ENCODE measurements around the gene C9orf43.
A peak's percentile ranks its signal among the peaks of the same experiment; 100 is the strongest.
"Not testable (repeated sequence)": the region's sequence is repeated elsewhere in the genome, so short reads cannot be mapped to it uniquely, and the experiment has no call there.

The C9orf43 gene

GRCh38 chr9:113375057-113376023 is 35.2 kb upstream of the C9orf43 start:
- no peak for DNase-seq (ENCODE audit: low read depth in 1 of 2, low spot score in 1 of 2)
- no peak for TF ChIP-seq JUND (IDR thresholded peaks at IDR 0.05; ENCODE audit: low read depth)
- in situ Hi-C loops (cut with HindIII; ENCODE audit: low pct_unique_long_range_greater_than_20kb, low sequenced_read_pairs), result no loop called here

- in situ Hi-C loops (cut with HindIII; ENCODE audit: low pct_unique_long_range_greater_than_20kb, low sequenced_read_pairs), result no loop called here
- no peak for TF ChIP-seq JUND (IDR thresholded peaks at IDR 0.05; ENCODE audit: low read depth)
These were observed 33.6 kb upstream of the C9orf43 start, which contains the start of gene HDHD3 for GRCh38 chr9:113376634-113377567. Gene HDHD3, minus strand, starts transcription at chr9:113376986. Its CDS starts 2,632 bp downstream, at chr9:113374354.

GRCh38 chr9:113379094-113379828 is 31.3 kb upstream of the C9orf43 start:
- in situ Hi-C loops (cut with HindIII; ENCODE audit: low pct_unique_long_range_greater_than_20kb, low sequenced_read_pairs); DNase-seq (ENCODE audit: low read depth in 1 of 2, low spot score in 1 of 2): not testable (repeated sequence)

More at GRCh38 chr9:113376634-113377567, 33.6 kb upstream of the C9orf43 start, which contains the start of gene HDHD3:
- peak; percentile 79 to 88 for DNase-seq (ENCODE audit: low read depth in 1 of 2, low spot score in 1 of 2)

GRCh38 chr9:113379829-113380210 is 30.7 kb upstream of the C9orf43 start:
- in situ Hi-C loops (cut with HindIII; ENCODE audit: low pct_unique_long_range_greater_than_20kb, low sequenced_read_pairs), result not testable (repeated sequence)

GRCh38 chr9:113380869-113381378 is 29.6 kb upstream of the C9orf43 start:
- in situ Hi-C loops (cut with HindIII; ENCODE audit: low pct_unique_long_range_greater_than_20kb, low sequenced_read_pairs), result no loop called here
- DNase-seq (ENCODE audit: low read depth in 1 of 2, low spot score in 1 of 2), result peak in 1 of 2 experiments; percentile 47
- no peak for TF ChIP-seq JUND (IDR thresholded peaks at IDR 0.05; ENCODE audit: low read depth)

More at GRCh38 chr9:113379829-113380210, 30.7 kb upstream of the C9orf43 start:
- DNase-seq (ENCODE audit: low read depth in 1 of 2, low spot score in 1 of 2), result not testable (repeated sequence)

GRCh38 chr9:113381441-113381840 is 29.1 kb upstream of the C9orf43 start:
- DNase-seq (ENCODE audit: low read depth in 1 of 2, low spot score in 1 of 2); in situ Hi-C loops (cut with HindIII; ENCODE audit: low pct_unique_long_range_greater_than_20kb, low sequenced_read_pairs): not testable (repeated sequence)

- peak; percentile 64 to 95 for DNase-seq (ENCODE audit: low read depth in 1 of 2, low spot score in 1 of 2)
- in situ Hi-C loops (cut with HindIII; ENCODE audit: low pct_unique_long_range_greater_than_20kb, low sequenced_read_pairs), result no loop called here
- no peak for TF ChIP-seq JUND (IDR thresholded peaks at IDR 0.05; ENCODE audit: low read depth)
These were observed 28.6 kb upstream of the C9orf43 start for GRCh38 chr9:113381909-113382411.

- TF ChIP-seq JUND (IDR thresholded peaks at IDR 0.05; ENCODE audit: low read depth), result no peak
- in situ Hi-C loops (cut with HindIII; ENCODE audit: low pct_unique_long_range_greater_than_20kb, low sequenced_read_pairs), result no loop called here
- DNase-seq (ENCODE audit: low read depth in 1 of 2, low spot score in 1 of 2), result peak in 1 of 2 experiments; percentile 46
These were observed 23.8 kb upstream of the C9orf43 start for GRCh38 chr9:113386571-113387393.

- in situ Hi-C loops (cut with HindIII; ENCODE audit: low pct_unique_long_range_greater_than_20kb, low sequenced_read_pairs), result no loop called here
- no peak for TF ChIP-seq JUND (IDR thresholded peaks at IDR 0.05; ENCODE audit: low read depth)
- DNase-seq (ENCODE audit: low read depth in 1 of 2, low spot score in 1 of 2), result peak in 1 of 2 experiments; percentile 26
These were observed 22.9 kb upstream of the C9orf43 start for GRCh38 chr9:113387560-113388230.

- in situ Hi-C loops (cut with HindIII; ENCODE audit: low pct_unique_long_range_greater_than_20kb, low sequenced_read_pairs), result no loop called here
- no peak for TF ChIP-seq JUND (IDR thresholded peaks at IDR 0.05; ENCODE audit: low read depth)
- DNase-seq (ENCODE audit: low read depth in 1 of 2, low spot score in 1 of 2), result no peak
These were observed 21.7 kb upstream of the C9orf43 start for GRCh38 chr9:113388833-113389232.

Measured in T47D (cell line).